Measurements from ENCODE around the gene HSPB2.
A peak's percentile ranks its signal among the peaks of the same experiment; 100 is the strongest.
"Not testable (repeated sequence)": the region's sequence is repeated elsewhere in the genome, so short reads cannot be mapped to it uniquely, and the experiment has no call there.

Gene HSPB2

GRCh38 chr11:111916768-111917167 lies 4.2 kb downstream of the HSPB2 start:
- DNase-seq, result no peak

GRCh38 chr11:111917312-111917711 lies 4.8 kb downstream of the HSPB2 start:
- DNase-seq, result no peak

GRCh38 chr11:111917788-111918187 lies 5.3 kb downstream of the HSPB2 start:
- no peak for DNase-seq

GRCh38 chr11:111918390-111919256 lies 6.1 kb downstream of the HSPB2 start, which contains the start of gene C11orf52:
TSS of gene C11orf52 (plus strand) at chr11:111918913. CDS start at chr11:111918973, 60 bp downstream.
- no peak for DNase-seq

- no peak for DNase-seq
Observed at GRCh38 chr11:111920908-111921307, 8.4 kb downstream of the HSPB2 start.

GRCh38 chr11:111921541-111922230 lies 9.2 kb downstream of the HSPB2 start:
- no peak for DNase-seq

- DNase-seq, result no peak
Observed at GRCh38 chr11:111922803-111923202, 10.3 kb downstream of the HSPB2 start.

- no peak for DNase-seq
Observed at GRCh38 chr11:111923351-111923788, 10.8 kb downstream of the HSPB2 start.

- no peak for DNase-seq
Observed at GRCh38 chr11:111923951-111924350, 11.4 kb downstream of the HSPB2 start.

- DNase-seq, result no peak
Observed at GRCh38 chr11:111925953-111926352, 13.4 kb downstream of the HSPB2 start.

GRCh38 chr11:111926505-111927391 lies 14.2 kb downstream of the HSPB2 start:
- peak; percentile 98 for DNase-seq

GRCh38 chr11:111930472-111930871 lies 17.9 kb downstream of the HSPB2 start:
- no peak for DNase-seq

GRCh38 chr11:111932611-111932950 lies 20.0 kb downstream of the HSPB2 start:
- DNase-seq, result no peak

- not testable (repeated sequence) for DNase-seq
Observed at GRCh38 chr11:111933176-111933575, 20.6 kb downstream of the HSPB2 start.

GRCh38 chr11:111933872-111934271 lies 21.3 kb downstream of the HSPB2 start:
- no peak for DNase-seq

- no peak for DNase-seq
Observed at GRCh38 chr11:111934306-111934705, 21.8 kb downstream of the HSPB2 start.

- DNase-seq, result no peak
Observed at GRCh38 chr11:111935317-111936039, 22.9 kb downstream of the HSPB2 start.

- no peak for DNase-seq
Observed at GRCh38 chr11:111936040-111936540, 23.6 kb downstream of the HSPB2 start.

- no peak for DNase-seq
Observed at GRCh38 chr11:111937461-111937769, 24.9 kb downstream of the HSPB2 start.

- no peak for DNase-seq
Observed at GRCh38 chr11:111937844-111938243, 25.3 kb downstream of the HSPB2 start.

- peak; percentile 32 for DNase-seq
Observed at GRCh38 chr11:111938687-111939160, 26.2 kb downstream of the HSPB2 start.

Measured in CD4-positive, alpha-beta T cell treated with Interleukin-10 for 1 hour (primary cell).